CD4-positive, alpha-beta T cell treated with Interleukin-15 for 1 hour (primary cell): ENCODE data around the gene KBTBD12.

Experiments used
- DNase-seq: peaks from one replicate; pipeline ENCODE4 v3.0.0-alpha.2; 2020

KBTBD12 gene

GRCh38 chr3:128036119-128036518, 121.1 kb downstream of the KBTBD12 start:
- no peak for DNase-seq
